Right kidney (tissue), 9 donors: ENCODE data around the gene ZNF80.
"Not testable (repeated sequence)": the region's sequence is repeated elsewhere in the genome, so short reads cannot be mapped to it uniquely, and the experiment has no call there.

Experiments
- DNase-seq: peaks from one replicate; pipeline ENCODE4 v3.0.0-alpha.2; 2016
- long read RNA-seq, 8 donors: transcript quantifications; one replicate each; lab custom pipeline, GENCODE V29; 2026

ZNF80 gene
- long read RNA-seq, donor 1 = 0 reads
- long read RNA-seq, donor 2 = 0 reads
- long read RNA-seq, donor 3 = 0 reads
- long read RNA-seq, donor 4, partial matches to known transcripts = 0 of 1 reads
- long read RNA-seq, donor 4, other reads (novel, unspliced or antisense) = 0 of 1 reads
- long read RNA-seq, donor 5 = 0 reads
- long read RNA-seq, donor 6 = 0 reads
- long read RNA-seq, donor 7 = 0 reads
- long read RNA-seq, donor 8 = 0 reads

DNA sequence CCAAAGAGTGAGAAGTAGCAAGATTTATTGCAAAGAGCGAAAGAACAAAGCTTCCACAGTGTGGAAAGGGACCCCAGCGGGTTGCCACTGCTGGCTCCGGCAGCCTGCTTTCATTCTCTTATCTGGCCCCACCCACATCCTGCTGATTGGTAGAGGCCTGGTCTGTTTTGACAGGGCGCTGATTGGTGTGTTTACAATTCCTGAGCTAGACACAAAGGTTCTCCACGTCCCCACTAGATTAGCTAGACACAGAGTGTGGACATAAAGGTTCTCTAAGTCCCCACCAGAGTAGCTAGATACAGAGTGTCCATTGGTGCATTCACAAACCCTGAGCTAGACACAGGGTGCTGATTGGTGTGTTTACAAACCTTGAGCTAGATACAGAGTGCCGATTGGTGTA, at the start of gene ZNF80:
ZNF80 (minus strand) TSS at position 101 of the 400 bp plus-strand sequence. CDS start 504 bp downstream, outside the sequence.
- DNase-seq = not testable (repeated sequence)

GRCh38 chr3:114286266-114286665, 48.9 kb upstream of the ZNF80 start:
- DNase-seq = no peak

DNA sequence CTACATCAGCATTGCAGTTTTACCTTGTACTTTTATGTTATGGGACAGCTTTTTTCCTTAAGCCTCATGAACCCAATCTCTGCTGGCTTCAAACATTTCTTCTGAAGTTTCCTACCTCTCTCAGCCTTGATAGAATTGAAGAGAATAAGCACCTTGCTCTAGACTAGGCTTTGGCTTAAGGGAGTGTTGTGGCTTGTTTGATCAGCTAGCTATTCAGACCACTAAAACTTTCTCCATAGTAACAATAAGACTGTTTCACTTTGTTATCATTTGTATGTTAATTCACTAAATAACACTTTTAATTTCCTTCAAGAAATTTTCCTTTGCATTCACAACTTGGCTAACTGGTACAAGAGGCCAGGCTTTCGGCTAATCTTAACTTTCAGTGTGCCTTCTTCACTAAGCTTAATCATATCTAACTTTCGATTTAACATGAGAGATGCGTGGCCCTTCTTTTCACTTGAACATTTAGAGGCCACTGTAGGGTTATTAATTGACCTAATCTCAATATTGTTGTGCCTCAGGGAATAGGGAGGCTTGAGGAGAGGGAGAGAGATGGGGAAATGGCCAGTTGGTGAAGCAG, 48.4 kb upstream of the ZNF80 start:
- DNase-seq = no peak

DNA sequence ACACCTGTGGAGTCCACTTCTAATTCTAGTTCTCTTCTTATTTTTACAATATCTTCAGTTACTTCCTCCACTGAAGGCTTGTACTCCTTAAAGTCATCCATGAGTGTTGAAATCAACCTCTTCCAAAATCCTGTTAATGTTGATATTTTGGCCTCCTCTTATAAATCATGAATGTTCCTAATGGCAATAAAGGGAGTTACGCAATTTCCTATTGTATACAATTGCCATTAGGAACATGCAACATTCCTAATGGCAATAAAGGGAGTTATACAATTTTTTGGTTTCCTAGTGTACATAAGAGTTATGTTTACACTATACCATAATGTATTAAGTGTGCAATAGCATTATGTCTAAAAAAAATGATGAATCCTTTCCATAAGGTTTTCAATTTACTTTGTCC, 47.3 kb upstream of the ZNF80 start:
- DNase-seq = no peak

GRCh38 chr3:114276856-114277255, 39.5 kb upstream of the ZNF80 start:
- not testable (repeated sequence) for DNase-seq

DNA sequence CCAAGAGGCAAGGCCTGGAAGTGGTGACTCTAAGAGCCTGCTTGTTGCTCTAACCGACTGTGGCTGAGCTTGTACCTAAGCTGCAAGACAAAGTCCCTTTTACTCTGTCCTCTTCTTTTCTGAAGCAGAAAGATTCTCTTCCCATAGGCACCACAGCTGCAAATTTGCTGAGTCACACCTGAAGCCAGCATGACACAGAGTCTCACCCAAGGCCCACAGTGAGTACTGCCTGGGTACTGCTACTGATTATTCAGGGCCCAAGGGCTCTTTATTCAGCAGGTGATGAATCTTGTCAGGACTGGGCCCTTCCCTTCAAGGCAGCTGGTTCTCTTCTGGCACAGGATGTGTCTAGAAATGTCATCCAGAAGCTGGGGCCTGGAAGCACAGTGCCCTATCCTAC, 37.6 kb upstream of the ZNF80 start:
- no peak for DNase-seq

- DNase-seq = no peak
These were observed 34.9 kb upstream of the ZNF80 start for GRCh38 chr3:114272271-114272670.

GRCh38 chr3:114270019-114270418, 32.6 kb upstream of the ZNF80 start:
- DNase-seq = no peak

GRCh38 chr3:114260152-114260551, 22.8 kb upstream of the ZNF80 start:
- DNase-seq = no peak

DNA sequence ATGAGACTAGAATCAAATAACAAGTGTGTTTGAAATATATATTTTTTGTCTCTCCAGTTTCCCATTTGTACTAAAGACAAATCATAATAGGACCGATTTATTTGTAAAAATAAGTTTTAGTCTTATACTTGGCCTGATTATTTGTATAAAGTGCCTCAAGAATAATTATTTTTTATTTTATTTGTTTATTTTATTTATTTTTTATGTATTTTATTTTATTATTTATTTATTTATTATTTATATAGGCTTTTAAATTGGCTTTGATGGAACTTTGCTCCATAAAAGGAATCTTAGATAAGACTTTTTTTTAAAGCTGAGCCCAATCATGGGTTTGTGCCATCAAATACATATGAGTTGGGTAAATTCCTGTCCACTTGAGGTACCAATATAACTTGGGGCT, 22.2 kb upstream of the ZNF80 start:
- DNase-seq = no peak

DNA sequence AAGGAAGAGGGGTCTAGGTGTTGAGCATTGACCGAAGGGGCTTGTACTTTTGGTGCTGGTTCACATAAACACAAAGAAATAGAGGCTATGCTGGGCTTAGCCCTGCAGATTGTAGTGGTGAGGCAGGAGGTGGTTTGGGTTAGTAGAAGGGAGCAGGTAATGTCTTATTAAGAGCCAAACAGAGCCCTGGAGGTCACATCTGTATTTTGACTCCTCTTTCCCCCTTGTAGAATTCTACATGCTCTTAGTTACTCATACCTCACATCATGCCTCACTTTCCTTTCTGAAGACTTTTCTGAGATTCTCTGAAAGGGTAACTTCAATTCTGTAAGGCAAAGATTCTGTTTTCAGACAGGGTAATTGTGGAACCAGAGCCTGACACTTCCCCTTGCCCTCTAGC, 16.1 kb upstream of the ZNF80 start:
- DNase-seq = no peak

DNA sequence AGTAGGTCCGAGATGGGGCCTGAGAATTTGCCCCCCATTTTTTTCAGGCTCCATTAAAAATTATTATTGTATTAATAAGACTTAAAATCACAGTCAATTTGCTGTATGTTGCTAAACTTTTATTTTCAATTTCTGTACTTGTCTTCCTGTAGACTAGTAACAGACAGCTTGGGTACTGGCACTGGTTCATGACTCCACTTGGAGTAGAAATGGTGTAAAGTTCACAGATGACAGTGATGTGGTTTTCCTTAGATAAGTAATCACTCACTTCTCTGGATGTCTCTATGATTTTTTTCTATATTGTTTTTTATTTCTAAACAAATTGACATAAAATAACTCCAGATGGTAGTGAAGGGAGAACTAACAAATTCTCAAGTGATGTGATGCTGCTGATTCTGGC, 15.6 kb upstream of the ZNF80 start:
- DNase-seq = no peak

DNA sequence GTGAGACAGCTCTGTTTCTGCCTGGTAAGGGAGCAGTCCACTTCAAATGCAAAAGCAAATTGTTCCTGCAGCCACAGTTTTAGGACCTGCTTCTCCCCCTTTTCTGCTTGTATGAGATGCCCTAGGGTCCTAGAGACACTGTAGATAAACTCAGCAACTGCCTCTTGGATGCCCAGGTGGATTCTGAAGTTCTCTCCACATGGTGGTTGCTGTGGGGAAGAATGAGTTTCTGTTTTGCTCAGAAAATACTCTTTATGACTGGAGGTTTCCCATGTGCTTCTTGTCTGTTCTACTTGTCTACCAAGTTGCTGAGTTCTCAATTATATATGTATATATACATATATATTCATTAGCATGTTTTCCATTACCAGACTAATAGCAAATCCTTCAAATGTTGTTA, 5.6 kb upstream of the ZNF80 start:
- DNase-seq = no peak

DNA sequence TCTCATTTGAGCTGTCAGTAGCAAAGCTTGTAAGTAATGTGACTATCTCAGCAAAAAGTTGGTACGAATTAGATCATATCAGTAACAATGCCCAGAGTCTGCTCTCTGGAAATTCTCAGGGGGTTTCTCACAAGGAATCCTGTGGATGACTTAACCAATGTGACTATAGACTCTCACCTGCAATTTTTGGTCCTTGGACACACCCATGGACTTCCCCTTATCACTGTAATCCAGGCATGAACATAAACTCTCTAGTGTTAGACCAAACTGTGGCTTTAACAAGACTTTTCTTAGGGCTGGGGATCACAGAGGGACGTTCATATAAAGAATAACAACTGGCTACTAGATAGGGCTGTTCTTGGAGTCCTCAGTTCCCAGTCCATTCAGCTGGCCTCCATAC, 3.9 kb upstream of the ZNF80 start:
- no peak for DNase-seq

DNA sequence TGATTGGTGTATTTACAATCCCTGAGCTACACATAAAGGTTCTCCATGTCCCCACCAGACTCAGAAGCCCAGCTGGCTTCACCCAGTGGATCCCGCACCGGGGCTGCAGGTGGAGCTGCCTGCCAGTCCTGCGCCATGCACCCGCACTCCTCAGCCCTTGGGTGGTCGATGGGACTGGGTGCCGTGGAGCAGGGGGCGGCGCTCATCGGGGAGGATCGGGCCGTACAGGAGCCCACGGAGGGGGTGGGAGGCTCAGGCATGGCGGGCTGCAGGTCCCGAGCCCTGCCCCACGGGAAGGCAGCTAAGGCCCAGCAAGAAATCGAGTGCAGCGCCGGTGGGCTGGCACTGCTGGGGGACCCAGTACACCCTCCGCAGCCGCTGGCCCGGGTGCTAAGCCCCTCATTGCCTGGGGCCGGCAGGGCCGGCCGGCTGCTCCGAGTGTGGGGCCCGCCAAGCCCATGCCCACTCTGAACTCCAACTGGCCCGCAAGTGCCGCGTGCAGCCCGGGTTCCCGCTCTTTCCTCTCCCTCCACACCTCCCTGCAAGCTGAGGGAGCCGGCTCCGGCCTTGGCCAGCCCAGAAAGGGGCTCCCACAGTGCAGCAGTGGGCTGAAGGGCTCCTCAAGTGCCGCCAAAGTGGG, 888 bp upstream of the ZNF80 start:
- not testable (repeated sequence) for DNase-seq

- DNase-seq = no peak
These were observed 1.9 kb downstream of the ZNF80 start for GRCh38 chr3:114235431-114235830.

- no peak for DNase-seq
These were observed 2.6 kb downstream of the ZNF80 start for GRCh38 chr3:114234745-114235144.

- DNase-seq = no peak
These were observed 5.8 kb downstream of the ZNF80 start for GRCh38 chr3:114231616-114232015.

GRCh38 chr3:114227076-114227475, 10.3 kb downstream of the ZNF80 start:
- no peak for DNase-seq

DNA sequence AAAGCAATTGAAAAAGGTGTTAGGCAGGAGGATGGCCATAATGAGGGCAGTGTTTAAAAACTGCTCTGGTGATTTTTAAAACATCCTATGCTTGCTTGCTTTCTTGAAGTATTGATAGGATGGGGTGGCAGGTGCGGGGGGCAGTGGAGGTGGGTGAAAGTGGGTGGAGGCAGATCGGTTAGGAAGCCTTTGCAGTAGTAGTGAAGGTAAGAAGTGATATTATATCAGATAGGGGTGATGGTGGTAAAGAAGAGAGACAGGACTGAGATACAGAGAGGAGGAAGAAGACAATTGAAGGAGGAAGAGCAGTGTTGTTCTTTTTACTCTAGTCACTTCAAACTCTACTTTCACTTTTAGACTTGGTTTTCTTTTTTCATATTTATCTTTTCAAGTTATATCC, 11.1 kb downstream of the ZNF80 start:
- no peak for DNase-seq

DNA sequence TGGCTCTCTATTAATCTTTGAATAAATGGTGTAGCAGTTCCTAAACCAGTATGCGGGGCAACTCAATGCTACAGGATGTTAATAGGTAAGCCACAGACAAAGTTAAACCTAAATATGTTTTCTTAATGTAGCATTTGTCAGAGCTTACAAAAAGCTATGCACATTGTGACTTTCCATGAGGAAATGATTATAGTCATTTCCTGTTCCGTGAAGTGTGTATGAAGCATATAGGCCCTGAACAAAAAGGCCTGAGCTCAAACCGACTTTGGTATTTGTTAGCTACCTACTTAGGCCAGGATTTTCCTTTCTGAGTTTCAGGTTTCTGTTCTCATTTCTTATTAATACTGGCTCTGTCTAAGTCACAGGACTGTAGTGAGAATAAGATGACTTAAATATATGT, 14.2 kb downstream of the ZNF80 start:
- no peak for DNase-seq

GRCh38 chr3:114221881-114222264, 15.5 kb downstream of the ZNF80 start:
- DNase-seq = no peak

DNA sequence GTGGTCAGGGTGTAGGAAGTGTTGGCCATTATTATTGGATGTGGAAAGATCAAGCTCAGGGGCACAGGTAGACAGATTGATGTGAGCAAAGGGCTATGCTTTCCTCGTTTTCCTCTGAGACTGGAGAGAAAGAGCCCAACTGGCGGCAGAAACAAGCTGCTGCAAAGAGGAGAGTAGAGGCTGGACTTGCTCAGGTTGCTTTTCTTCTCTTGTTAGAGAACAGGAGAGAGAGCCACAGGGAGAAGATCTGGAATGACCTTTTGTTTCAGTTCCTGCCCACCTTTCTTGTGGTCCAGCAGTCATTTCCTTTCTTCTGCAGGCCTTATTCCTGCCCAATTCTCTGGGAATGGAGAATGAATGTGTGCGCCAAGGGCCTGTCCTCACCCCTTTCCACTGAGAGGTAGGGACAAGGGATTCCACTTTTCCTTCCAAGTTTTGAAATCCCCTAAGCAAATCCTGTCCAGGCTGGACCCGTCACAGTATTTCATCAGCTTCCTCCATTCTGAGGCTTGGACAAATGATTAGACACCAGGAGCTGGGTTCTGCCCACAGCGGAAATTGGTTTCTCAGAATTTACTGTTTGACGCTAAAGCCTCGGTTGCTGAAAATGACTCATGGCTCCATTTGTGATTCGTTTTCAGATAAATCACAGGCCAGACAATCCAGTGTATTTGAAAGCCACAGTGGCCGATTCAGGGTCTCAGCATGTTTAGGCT, 16.1 kb downstream of the ZNF80 start:
- DNase-seq = no peak

DNA sequence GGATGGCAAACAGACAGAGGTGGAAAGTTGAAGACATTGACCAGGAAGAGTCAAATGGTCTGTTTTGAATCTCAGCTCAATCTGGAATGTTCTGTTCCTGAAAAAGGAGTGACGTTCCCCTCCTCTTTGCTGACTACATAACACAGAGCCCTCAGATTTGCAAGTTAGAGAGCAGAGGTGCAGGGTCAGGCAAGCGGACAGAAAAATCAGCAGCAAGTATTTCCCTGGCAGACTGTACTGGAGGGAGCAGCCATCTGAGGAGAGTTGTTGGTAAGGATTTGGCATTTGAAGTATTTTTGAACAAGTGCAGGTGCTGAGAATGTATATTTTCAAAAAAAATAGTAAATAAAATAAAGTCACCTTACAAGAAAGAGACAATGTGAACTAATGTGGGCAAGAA, 17.6 kb downstream of the ZNF80 start:
- no peak for DNase-seq
